KMS-11 (cell line): ENCODE measurements around the gene EFL1.

Experiments
- H2AFZ ChIP-seq: fragments of 200-600 bp; sonication (generic); 2 replicates; pipeline ENCODE4 v1.6.1; 2016; ENCODE audit warnings: antibody characterized with exemption, mixed run types, low read depth
- H3K27ac ChIP-seq: fragments of 200-600 bp; sonication (generic); 2 replicates; pipeline ENCODE4 v1.6.1; 2016; ENCODE audit warnings: mild to moderate bottlenecking, mixed run types
- H3K27me3 ChIP-seq: fragments of 200-600 bp; sonication (generic); 2 replicates; pipeline ENCODE4 v1.6.1; 2017; ENCODE audit warnings: mild to moderate bottlenecking, low read depth, mixed run types, moderate library complexity; ENCODE audit not compliant: insufficient read depth
- H3K36me3 ChIP-seq: fragments of 200-600 bp; sonication (generic); 2 replicates; pipeline ENCODE4 v1.6.1; 2017; ENCODE audit warnings: mild to moderate bottlenecking, mixed run types; ENCODE audit not compliant: insufficient read depth
- H3K4me1 ChIP-seq: fragments of 200-600 bp; sonication (generic); 2 replicates; pipeline ENCODE4 v1.6.1; 2016; ENCODE audit warnings: mild to moderate bottlenecking, low read depth, mixed run types; ENCODE audit not compliant: poor library complexity, severe bottlenecking
- H3K4me2 ChIP-seq: fragments of 200-600 bp; sonication (generic); 2 replicates; pipeline ENCODE4 v1.7.0; 2016; ENCODE audit warnings: mild to moderate bottlenecking, mixed run types
- H3K4me3 ChIP-seq: fragments of 200-600 bp; sonication (generic); IDR thresholded peaks from 2 replicates; pipeline ENCODE4 v1.6.1; 2017; ENCODE audit warnings: low read depth, low read length, mixed read lengths; ENCODE audit not compliant: insufficient read depth
- H3K79me2 ChIP-seq: fragments of 200-600 bp; sonication (generic); 2 replicates; pipeline ENCODE4 v1.6.1; 2016; ENCODE audit warnings: low read depth, mixed run types; ENCODE audit not compliant: insufficient read depth
- H3K9ac ChIP-seq: fragments of 200-600 bp; sonication (generic); 2 replicates; pipeline ENCODE4 v1.6.1; 2016; ENCODE audit warnings: mild to moderate bottlenecking, mixed run types
- H4K20me1 ChIP-seq: fragments of 200-600 bp; sonication (generic); 2 replicates; pipeline ENCODE4 v1.6.1; 2016; ENCODE audit warnings: mild to moderate bottlenecking, mixed run types; ENCODE audit not compliant: insufficient read depth
- TF ChIP-seq, protein P1 (sequence below): fragments of 200-600 bp; sonication (generic); conservative IDR thresholded peaks from 2 replicates; pipeline ENCODE4 v1.6.1; 2017; ENCODE audit warnings: low read depth, mild to moderate bottlenecking, antibody characterized with exemption, low read length, moderate library complexity, mixed read lengths

Gene EFL1

DNA sequence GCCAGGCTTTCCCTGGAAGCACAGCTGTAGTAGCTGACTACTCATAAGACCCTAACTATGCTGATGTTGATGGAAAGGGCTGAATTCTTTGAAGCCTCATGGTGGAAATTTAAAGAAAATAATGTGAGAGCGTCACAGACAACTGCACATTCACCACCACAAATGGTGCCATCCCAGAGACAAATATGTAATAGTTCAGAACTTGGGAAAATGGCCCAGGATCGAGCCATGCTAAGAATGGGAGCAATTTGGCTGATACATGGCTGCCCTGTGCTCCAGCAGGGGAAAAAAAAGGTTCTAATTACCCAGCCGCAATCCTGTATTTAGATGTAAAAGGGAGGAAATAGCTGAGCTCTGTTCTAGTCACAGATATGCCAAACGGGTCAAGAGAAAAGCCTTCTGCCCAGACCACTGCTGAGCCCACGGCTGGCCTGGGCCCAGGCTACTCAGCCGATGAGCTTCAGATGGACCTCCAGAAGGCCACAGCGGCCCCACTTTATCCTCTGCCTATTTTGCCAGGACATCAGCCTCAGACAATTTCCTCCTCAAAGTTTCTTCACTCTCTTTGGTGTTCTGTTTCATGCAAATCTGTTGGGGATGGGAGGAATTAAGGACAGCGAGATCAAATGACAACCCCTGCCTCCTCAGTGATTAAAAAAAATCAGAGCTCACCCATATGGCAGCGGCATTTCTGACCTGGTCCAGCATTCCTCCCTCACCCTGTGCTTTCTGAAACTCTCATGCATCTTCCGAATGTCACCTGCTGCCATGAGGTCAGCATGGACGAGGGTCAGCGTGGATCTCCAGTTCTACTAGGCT lies 162.2 kb downstream of the EFL1 start:
- no peak overlapping the region for H3K27ac ChIP-seq
- H3K36me3 ChIP-seq = no peaks in the 10 kb centered on the region
- no peak overlapping the region for H3K4me2 ChIP-seq
- no peak overlapping the region for H3K9ac ChIP-seq
- no peak overlapping the region for H3K4me3 ChIP-seq
- H3K79me2 ChIP-seq = no peaks in the 10 kb centered on the region
- no peak overlapping the region for H2AFZ ChIP-seq
- H3K4me1 ChIP-seq = no peaks in the 10 kb centered on the region
- TF ChIP-seq, protein P1, sequence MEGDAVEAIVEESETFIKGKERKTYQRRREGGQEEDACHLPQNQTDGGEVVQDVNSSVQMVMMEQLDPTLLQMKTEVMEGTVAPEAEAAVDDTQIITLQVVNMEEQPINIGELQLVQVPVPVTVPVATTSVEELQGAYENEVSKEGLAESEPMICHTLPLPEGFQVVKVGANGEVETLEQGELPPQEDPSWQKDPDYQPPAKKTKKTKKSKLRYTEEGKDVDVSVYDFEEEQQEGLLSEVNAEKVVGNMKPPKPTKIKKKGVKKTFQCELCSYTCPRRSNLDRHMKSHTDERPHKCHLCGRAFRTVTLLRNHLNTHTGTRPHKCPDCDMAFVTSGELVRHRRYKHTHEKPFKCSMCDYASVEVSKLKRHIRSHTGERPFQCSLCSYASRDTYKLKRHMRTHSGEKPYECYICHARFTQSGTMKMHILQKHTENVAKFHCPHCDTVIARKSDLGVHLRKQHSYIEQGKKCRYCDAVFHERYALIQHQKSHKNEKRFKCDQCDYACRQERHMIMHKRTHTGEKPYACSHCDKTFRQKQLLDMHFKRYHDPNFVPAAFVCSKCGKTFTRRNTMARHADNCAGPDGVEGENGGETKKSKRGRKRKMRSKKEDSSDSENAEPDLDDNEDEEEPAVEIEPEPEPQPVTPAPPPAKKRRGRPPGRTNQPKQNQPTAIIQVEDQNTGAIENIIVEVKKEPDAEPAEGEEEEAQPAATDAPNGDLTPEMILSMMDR = no peak
- no peaks in the 10 kb centered on the region for H3K27me3 ChIP-seq
- H4K20me1 ChIP-seq = no peaks in the 10 kb centered on the region

- Histone ChIP-seq H2AFZ (no peak overlapping the region), H3K9ac (no peak overlapping the region), H3K79me2 (no peaks in the 10 kb centered on the region), H3K27me3 (no peaks in the 10 kb centered on the region), H3K4me1 (no peaks in the 10 kb centered on the region), H3K27ac (no peak overlapping the region), H3K4me3 (no peak overlapping the region), H3K4me2 (no peak overlapping the region), H4K20me1 (no peaks in the 10 kb centered on the region), H3K36me3 (no peaks in the 10 kb centered on the region)
- TF ChIP-seq, protein P1 = no peak
These were observed 163.9 kb downstream of the EFL1 start for GRCh38 chr15:82098674-82099073.

- H3K36me3 ChIP-seq = no peaks in the 10 kb centered on the region
- no peak overlapping the region for H3K27ac ChIP-seq
- no peak overlapping the region for H2AFZ ChIP-seq
- no peaks in the 10 kb centered on the region for H3K79me2 ChIP-seq
- H3K27me3 ChIP-seq = no peaks in the 10 kb centered on the region
- H3K4me1 ChIP-seq = no peaks in the 10 kb centered on the region
- H4K20me1 ChIP-seq = no peaks in the 10 kb centered on the region
- no peak overlapping the region for H3K4me3 ChIP-seq
- no peak overlapping the region for H3K4me2 ChIP-seq
- no peak overlapping the region for H3K9ac ChIP-seq
- TF ChIP-seq, protein P1 = no peak
These were observed 166.7 kb downstream of the EFL1 start for GRCh38 chr15:82095803-82096202.

- Histone ChIP-seq H3K79me2 (no peaks in the 10 kb centered on the region), H3K9ac (no peak overlapping the region), H3K4me1 (no peaks in the 10 kb centered on the region), H4K20me1 (no peaks in the 10 kb centered on the region), H3K4me3 (no peak overlapping the region), H2AFZ (no peak overlapping the region), H3K4me2 (no peak overlapping the region), H3K36me3 (no peaks in the 10 kb centered on the region), H3K27ac (no peak overlapping the region), H3K27me3 (no peaks in the 10 kb centered on the region)
- TF ChIP-seq, protein P1 = no peak
These were observed 168.7 kb downstream of the EFL1 start for GRCh38 chr15:82093774-82094211.
